Measurements from ENCODE around the gene GLT8D1. TPM values are rescaled to one million over a fixed set of nuclear protein-coding genes. Genes with fewer than 3 reads are reported as not detected.

GLT8D1 gene
- total RNA-seq, 2 donors from 2014 or later = 32.4 to 41.1 TPM

DNA sequence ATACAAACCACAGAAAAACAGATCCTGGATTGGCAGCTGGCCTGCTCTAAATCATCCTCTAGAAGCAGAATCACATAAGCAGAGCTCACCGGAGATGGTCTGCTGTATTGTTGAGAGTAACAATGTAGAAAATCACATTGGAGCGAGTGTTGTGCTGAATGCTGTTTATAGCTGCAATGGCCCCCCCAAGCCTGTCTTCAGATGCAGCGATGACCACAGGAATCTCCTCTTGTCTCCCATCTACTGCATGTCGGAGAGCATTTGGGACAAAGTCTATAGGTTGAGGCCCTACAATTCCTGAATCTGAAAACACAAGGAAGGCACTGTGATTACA is 8.0 kb downstream of the GLT8D1 start:
- H3K27ac Mint-ChIP-seq = peak overlapping the region; percentile 72 to 81

DNA sequence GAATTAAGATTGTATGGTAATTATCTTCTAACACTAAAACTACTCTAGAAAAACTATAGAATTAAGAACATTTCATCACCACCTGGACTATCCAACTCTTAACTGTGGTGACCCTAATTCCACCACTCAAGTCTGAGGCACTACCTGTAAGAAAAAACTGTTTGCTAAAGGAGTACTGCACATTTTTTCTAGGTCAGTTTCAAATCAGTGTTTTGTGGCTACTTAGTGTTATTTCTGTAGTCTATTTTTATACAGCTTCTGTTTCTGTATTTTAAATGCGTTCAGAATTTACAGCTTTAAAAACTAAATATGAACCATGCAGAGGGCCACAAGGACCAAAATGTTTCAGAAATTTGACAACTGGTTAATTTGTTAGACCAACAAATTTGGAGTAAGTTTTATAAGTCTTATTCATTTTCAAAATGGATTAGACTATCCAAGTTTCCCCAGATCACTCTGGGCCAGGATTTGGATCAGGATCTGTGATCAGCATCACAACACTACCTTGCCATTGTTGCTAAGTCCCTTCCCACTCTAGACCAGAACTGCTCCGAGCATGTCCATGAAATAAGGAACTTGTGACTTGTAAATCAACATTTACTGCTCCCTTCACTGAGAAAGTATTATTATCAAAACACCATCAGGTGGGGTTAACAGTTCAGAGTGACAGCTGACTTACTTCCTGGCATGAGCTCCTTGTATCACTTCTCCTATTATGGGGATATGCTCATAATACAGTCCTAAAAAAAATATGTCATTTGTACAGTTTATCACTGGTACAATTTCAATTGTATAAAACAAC is 8.6 kb downstream of the GLT8D1 start:
- no peaks in the 10 kb centered on the region for H3K9me3 Mint-ChIP-seq
- no peak for DNase-seq (ENCODE audit: low spot score)
- peaks cover 33% of the 10 kb centered on the region for H3K36me3 Mint-ChIP-seq
- H3K4me1 Mint-ChIP-seq (ENCODE audit: low read depth in 2 of 2) = peaks cover 19 to 25% of the 10 kb centered on the region in 2 donors
- no peaks in the 10 kb centered on the region for H3K27me3 Mint-ChIP-seq
- peak overlapping the region; percentile 6 for H3K4me3 Mint-ChIP-seq
- peak overlapping the region; percentile 72 to 81 for H3K27ac Mint-ChIP-seq
- ATAC-seq = no peak

More for the DNA sequence above, 8.0 kb downstream of the GLT8D1 start:
- H3K36me3 Mint-ChIP-seq = peaks cover 33% of the 10 kb centered on the region
- no peaks in the 10 kb centered on the region for H3K27me3 Mint-ChIP-seq
- ATAC-seq (no peak), DNase-seq (ENCODE audit: low spot score) (no peak)
- H3K9me3 Mint-ChIP-seq = no peaks in the 10 kb centered on the region
- H3K4me3 Mint-ChIP-seq = peak overlapping the region; percentile 6
- peaks cover 19 to 24% of the 10 kb centered on the region in 2 donors for H3K4me1 Mint-ChIP-seq (ENCODE audit: low read depth in 2 of 2)

DNA sequence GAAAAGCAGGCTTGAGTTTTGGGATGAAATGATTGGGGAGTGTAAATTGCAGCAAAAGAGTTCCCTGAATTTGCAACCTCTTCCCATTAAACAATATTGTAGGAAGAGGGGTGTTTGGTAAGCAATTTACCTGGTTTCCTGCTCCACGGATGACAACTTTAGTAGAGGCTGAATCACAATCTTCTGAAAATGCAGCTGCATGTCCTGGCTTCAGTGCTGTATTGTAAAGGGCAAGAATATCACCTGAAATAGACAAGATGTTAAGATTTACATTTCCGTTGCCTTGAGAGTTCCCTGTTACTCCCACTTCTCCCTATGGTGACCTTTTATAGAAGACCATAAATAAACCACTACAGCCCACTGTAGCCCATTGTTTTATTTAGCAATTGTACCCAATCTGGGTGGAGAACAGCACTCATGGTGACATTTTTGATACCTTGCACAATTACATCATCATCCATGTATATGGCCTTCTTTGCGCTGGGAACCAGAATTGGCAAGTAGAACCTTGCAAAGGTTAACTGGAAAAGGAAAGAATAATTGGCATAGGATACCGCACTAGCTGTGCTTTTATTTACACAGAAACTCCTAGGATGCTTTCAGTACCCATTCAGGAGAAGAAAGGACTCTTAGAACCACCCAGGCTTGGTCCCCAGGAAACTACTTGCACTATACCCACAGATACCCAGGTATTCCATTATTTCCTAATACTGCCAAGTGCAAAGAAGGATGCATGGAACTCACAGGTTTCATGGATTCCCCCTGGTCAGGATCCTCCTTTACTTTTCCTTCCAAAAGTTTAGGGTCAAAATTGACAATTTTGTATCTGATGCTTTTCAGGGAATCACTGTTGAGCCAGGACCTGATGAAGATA is 9.6 kb downstream of the GLT8D1 start:
- Mint-ChIP-seq H3K27ac (peak overlapping the region in 1 of 2 donors; percentile 72), H3K36me3 (peaks cover 38% of the 10 kb centered on the region), H3K4me1 (ENCODE audit: low read depth in 2 of 2) (peaks cover 19 to 25% of the 10 kb centered on the region in 2 donors), H3K9me3 (no peaks in the 10 kb centered on the region), H3K27me3 (no peaks in the 10 kb centered on the region), H3K4me3 (no peak overlapping the region)
- no peak for DNase-seq (ENCODE audit: low spot score)
- ATAC-seq = no peak

DNA sequence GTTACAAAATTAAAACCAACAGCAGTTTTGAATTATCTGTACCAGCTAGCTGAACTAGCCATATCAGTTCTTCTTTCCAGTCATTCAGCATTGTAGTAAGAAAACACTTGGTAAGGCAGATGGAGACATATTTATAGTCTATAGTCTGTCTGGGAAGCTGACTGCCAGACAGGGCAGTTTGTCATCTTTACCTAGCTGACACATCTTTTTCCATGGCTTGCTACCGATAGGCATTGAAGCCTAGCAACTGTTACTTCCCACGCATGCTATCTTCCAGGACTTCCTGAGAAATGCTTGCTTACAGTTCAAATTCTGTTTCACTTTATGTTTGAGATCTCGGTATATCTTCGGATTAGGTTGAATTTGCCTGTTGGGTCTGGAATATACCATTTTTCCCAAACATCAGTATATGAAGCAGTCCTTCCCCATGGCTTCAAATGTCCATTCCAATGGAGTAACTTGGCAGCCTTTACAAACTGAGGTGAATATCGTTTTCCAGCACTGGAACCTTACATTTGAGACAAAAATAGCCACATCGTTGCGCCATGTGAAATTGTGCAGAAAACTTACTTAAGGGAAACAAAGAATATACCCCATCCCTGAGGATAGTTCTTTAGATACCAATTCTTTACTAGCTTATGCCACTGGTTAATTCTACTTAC is 10.9 kb downstream of the GLT8D1 start:
- H3K36me3 Mint-ChIP-seq = peaks cover 48% of the 10 kb centered on the region
- H3K9me3 Mint-ChIP-seq = no peaks in the 10 kb centered on the region
- no peaks in the 10 kb centered on the region for H3K27me3 Mint-ChIP-seq
- peaks cover 25 to 30% of the 10 kb centered on the region in 2 donors for H3K4me1 Mint-ChIP-seq (ENCODE audit: low read depth in 2 of 2)
- ATAC-seq (no peak), DNase-seq (ENCODE audit: low spot score) (no peak)
- H3K27ac Mint-ChIP-seq = peak overlapping the region in 1 of 2 donors; percentile 25
- H3K4me3 Mint-ChIP-seq = no peak overlapping the region

DNA sequence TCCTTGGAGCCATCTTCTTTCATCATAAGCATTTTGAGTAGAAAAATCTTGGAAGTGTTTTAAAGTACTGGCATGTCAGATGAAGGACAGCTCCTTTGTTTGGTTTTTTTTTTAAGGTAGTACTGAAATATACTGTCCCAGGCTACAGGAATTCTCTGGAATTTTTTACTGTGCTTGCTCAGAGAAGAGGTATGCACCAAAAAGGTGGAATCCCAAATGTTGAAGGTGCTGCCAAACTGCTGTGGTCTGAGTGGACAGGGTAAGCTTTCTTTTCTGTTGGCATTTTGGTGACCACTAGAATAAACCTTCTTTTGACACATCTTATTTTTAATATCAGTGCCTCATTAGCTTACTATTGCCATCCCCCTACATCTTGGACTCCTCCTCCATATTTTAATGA is 12.5 kb downstream of the GLT8D1 start:
- Mint-ChIP-seq H3K27me3 (no peaks in the 10 kb centered on the region), H3K27ac (peak overlapping the region; percentile 25 to 81), H3K4me3 (no peak overlapping the region), H3K9me3 (no peaks in the 10 kb centered on the region), H3K4me1 (ENCODE audit: low read depth in 2 of 2) (peaks cover 40 to 43% of the 10 kb centered on the region in 2 donors), H3K36me3 (peaks cover 64% of the 10 kb centered on the region)
- ATAC-seq (no peak), DNase-seq (ENCODE audit: low spot score) (no peak)

DNA sequence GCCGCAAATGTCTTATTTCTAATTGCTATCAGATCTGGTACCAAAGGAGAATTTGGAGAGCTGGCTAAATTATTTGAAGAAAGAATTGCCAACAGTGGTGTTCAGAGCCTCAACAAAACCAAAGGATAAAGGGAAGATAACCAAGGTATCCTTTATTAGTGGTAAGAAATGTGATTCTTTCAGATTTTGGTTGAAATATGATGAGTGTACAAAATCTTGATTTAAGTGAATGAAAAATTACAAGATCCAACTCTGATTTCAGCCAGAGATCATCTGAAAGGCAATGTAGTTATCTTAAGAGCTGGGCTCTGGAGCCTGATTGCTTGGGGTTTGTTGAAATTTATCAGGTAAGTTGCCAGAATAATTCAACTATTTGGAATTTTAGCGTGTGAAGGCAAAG is 15.0 kb downstream of the GLT8D1 start:
- Mint-ChIP-seq H3K9me3 (no peaks in the 10 kb centered on the region), H3K4me3 (peak overlapping the region; percentile 97), H3K4me1 (ENCODE audit: low read depth in 2 of 2) (peaks cover 46 to 48% of the 10 kb centered on the region in 2 donors), H3K36me3 (peaks cover 69% of the 10 kb centered on the region), H3K27ac (peak overlapping the region; percentile 32 to 80), H3K27me3 (no peaks in the 10 kb centered on the region)
- ATAC-seq (no peak), DNase-seq (ENCODE audit: low spot score) (no peak)

DNA sequence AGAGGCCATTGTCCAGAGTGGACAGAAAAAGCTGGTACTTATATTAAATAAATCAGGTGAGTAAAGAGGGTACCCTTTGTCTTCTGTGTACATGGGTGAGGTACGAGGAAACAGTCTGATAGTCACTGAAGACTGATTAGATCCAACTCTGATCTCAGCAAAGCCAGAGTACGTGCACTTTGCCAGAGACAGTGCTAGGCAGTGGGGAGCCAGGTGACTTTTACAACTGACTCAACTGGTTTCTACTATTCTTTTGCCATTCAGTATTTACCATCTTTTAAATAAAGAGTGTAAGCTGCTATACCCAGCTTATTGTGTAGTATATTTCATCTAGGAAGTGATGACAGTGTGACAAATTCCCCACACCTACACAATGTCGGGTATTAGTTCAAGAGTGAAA is 16.4 kb downstream of the GLT8D1 start:
- H3K27ac Mint-ChIP-seq = peak overlapping the region; percentile 80 to 98

DNA sequence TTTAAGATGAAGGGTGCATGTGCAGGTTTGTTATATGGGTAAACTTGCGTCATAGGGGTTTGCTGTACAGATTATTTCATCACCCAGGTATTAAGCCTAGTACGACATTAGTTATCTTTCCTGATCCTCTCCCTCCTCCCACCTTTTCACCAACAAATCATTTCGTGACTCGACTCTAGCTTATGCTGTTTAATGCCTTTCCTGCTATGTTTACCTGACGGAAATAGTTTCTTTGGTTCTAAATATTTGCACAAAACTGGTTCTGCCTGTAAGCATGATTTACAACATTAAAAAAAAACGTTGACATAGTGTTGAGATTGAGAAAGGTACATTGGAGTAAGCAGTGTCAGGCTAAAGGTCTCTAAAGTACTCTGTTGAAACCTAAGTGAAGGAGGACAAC is 17.3 kb downstream of the GLT8D1 start:
- Mint-ChIP-seq H3K36me3 (peaks cover 50% of the 10 kb centered on the region), H3K27me3 (no peaks in the 10 kb centered on the region), H3K4me1 (ENCODE audit: low read depth in 2 of 2) (peaks cover 43 to 46% of the 10 kb centered on the region in 2 donors), H3K4me3 (peak overlapping the region; percentile 97), H3K9me3 (no peaks in the 10 kb centered on the region), H3K27ac (peak overlapping the region; percentile 80 to 98)
- no peak for ATAC-seq
- no peak for DNase-seq (ENCODE audit: low spot score)

More for the DNA sequence above, 16.4 kb downstream of the GLT8D1 start:
- Mint-ChIP-seq H3K4me3 (peak overlapping the region; percentile 97), H3K27me3 (no peaks in the 10 kb centered on the region), H3K36me3 (peaks cover 58% of the 10 kb centered on the region), H3K4me1 (ENCODE audit: low read depth in 2 of 2) (peaks cover 49 to 54% of the 10 kb centered on the region in 2 donors), H3K9me3 (no peaks in the 10 kb centered on the region)
- DNase-seq (ENCODE audit: low spot score) (no peak), ATAC-seq (no peak)

DNA sequence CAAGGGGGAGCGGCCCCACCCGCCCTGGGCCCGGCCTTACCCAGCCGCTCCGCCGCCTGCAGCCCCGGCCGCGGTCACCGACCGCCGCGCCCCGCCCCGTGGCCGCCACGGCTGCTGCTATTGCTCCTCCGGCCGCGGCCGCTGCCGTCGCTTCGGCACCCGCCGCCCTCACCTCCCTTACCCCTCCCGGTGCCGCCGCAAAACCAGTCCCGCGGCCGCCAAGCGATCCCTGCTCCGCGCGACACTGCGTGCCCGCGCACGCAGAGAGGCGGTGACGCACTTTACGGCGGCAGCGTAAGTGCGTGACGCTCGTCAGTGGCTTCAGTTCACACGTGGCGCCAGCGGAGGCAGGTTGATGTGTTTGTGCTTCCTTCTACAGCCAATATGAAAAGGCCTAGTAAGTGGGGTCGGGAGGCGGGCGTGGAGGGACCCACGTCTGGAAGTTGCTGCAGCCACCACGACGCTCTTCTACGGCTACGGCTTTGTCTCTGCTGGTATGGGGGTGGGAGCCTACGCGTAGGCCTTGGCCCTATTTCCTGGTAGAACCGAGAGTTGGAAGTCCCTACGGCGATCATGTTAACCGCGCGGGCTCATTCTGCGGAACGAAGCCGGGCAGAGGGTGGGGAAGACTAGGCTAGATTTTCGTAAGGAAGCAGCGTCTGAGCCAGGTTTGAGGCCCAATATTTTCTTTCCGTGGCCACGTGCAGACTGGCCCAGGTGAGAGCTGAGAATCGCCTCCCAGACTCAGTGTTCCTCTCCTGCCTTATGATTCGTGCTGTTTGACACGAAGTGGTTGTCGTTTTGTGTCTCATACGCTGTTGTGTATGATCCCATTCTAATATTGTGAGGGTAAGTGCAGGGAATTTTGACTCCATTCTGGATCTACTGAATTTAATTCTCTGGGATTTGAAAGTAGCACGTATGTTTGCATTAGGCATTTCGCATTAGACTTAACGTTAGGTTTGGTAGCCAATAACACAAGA is 19.6 kb downstream of the GLT8D1 start, which contains the start of the genes GNL3 and PBRM1:
Gene GNL3 (plus strand): TSS at position 324 of the 983 bp plus-strand sequence. CDS start 61 bp downstream, at position 385.
Gene PBRM1 (minus strand): TSS at position 205 of the 983 bp plus-strand sequence.
- peak within 1 kb of the TSS; percentile 97 for H3K4me3 Mint-ChIP-seq
- no peaks in the 10 kb centered on the region for H3K27me3 Mint-ChIP-seq
- DNase-seq (ENCODE audit: low spot score) (peak; percentile 94), ATAC-seq (peak; percentile 89 to 91)
- H3K27ac Mint-ChIP-seq = peak within 1 kb of the TSS; percentile 98 to 100
- peaks cover 43% of the 10 kb centered on the region for H3K36me3 Mint-ChIP-seq
- no peaks in the 10 kb centered on the region for H3K9me3 Mint-ChIP-seq
- H3K4me1 Mint-ChIP-seq (ENCODE audit: low read depth in 2 of 2) = peaks cover 50 to 56% of the 10 kb centered on the region in 2 donors

DNA sequence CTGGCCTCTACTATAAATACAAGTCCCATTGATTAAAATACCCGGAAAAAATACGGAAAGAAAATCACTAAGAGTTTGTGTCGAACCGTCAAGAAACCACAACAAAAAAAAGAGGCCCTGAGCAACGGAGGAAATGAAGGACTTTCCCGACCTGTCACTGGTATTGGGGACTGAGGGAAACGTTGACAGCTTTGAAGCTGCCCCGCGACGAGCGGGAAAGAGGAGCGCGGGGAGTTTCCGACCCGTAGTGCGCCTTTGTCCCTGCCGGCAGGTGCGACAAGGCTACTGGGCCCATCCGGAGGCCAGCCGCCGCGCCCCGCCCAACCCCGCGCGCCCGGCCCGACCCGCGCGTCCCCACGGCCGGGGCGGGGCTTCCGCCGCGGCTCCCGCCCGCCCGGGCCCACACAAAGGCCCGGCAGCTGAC is 20.3 kb downstream of the GLT8D1 start:
- Mint-ChIP-seq H3K27ac (peak overlapping the region; percentile 98 to 100), H3K9me3 (no peaks in the 10 kb centered on the region), H3K4me1 (ENCODE audit: low read depth in 2 of 2) (peaks cover 47 to 56% of the 10 kb centered on the region in 2 donors), H3K36me3 (peaks cover 37% of the 10 kb centered on the region), H3K4me3 (peak overlapping the region; percentile 97), H3K27me3 (no peaks in the 10 kb centered on the region)
- peak; percentile 92 to 94 for ATAC-seq
- DNase-seq (ENCODE audit: low spot score) = peak; percentile 92

DNA sequence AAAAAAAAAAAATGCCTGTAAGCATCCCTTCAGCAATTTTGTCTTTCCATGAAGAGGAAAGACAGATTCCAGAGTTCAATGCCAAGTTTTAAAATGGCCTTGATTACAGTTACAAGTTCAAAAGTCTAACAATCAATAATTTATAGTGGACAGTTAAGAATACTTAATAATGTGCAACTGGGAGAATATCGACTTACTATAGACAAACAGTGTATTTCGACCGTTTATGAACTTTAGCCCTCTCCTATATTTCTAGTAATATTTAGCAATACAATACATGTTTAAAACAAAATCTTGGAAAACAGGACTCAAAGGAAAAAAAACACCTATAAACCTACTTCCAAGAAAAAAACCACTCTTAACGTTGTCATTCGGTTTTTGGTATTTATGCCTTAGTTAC is 21.4 kb downstream of the GLT8D1 start:
- H3K36me3 Mint-ChIP-seq = peaks cover 32% of the 10 kb centered on the region
- DNase-seq (ENCODE audit: low spot score) (no peak), ATAC-seq (no peak)
- peak overlapping the region; percentile 97 for H3K4me3 Mint-ChIP-seq
- no peaks in the 10 kb centered on the region for H3K27me3 Mint-ChIP-seq
- H3K27ac Mint-ChIP-seq = peak overlapping the region; percentile 98 to 100
- H3K9me3 Mint-ChIP-seq = no peaks in the 10 kb centered on the region
- peaks cover 49 to 61% of the 10 kb centered on the region in 2 donors for H3K4me1 Mint-ChIP-seq (ENCODE audit: low read depth in 2 of 2)

DNA sequence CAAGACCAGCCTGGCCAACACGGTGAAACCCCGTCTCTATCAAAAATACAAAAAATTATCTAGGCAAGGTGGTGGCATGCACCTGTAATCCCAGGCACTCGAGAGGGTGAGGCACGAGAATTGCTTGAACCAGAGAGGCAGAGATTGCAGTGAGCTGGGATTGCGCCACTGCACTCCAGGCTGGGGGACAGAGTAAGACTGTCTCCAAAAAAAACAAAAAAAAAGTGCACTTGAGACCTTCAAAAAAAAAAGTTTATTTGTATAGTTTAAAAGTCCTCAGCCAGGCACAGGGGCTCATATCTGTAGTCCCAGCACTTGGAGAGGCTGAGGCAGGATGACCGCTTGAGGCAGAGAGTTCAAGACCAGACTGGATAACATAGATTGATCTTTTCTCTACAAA is 22.0 kb downstream of the GLT8D1 start:
- DNase-seq (ENCODE audit: low spot score) (no peak), ATAC-seq (no peak)
- Mint-ChIP-seq H3K4me3 (peak overlapping the region; percentile 97), H3K4me1 (ENCODE audit: low read depth in 2 of 2) (peaks cover 49 to 60% of the 10 kb centered on the region in 2 donors), H3K36me3 (peaks cover 32% of the 10 kb centered on the region), H3K9me3 (no peaks in the 10 kb centered on the region), H3K27ac (peak overlapping the region; percentile 19 to 98), H3K27me3 (no peaks in the 10 kb centered on the region)

All from natural killer cell treated with Interleukin-12 subunit alpha and Interleukin-12 subunit beta and Interleukin-15 and Interleukin-18, amount 100 ng/mL, for 72 hours (primary cell).